MM.1S (cell line): ENCODE data around the gene GSG1L.

ENCODE experiments used
- DNase-seq: peaks from one replicate; pipeline ENCODE4 v3.0.0-alpha.2; 2015
- H2AFZ ChIP-seq: fragments of 300-600 bp; sonication (generic); 2 replicates; pipeline ENCODE4 v1.6.0; 2016; ENCODE audit warnings: antibody characterized with exemption, low read length
- H3F3A ChIP-seq: fragments of 300-600 bp; sonication (generic); 2 replicates; pipeline ENCODE4 v1.6.1; 2016; ENCODE audit warnings: mild to moderate bottlenecking, antibody characterized with exemption, low read length, moderate library complexity, mixed read lengths; ENCODE audit not compliant: insufficient read depth
- H3K27ac ChIP-seq: fragments of 300-600 bp; sonication (generic); 2 replicates; pipeline ENCODE4 v1.5.1; 2016; ENCODE audit warnings: mild to moderate bottlenecking, low read length
- H3K27me3 ChIP-seq: fragments of 300-600 bp; sonication (generic); replicated peaks from 2 replicates; pipeline ENCODE4 v1.6.0; 2016; ENCODE audit warnings: low read length; ENCODE audit not compliant: insufficient read depth
- H3K36me3 ChIP-seq: fragments of 300-600 bp; sonication (generic); replicated peaks from 2 replicates; pipeline ENCODE4 v1.6.1; 2016; ENCODE audit warnings: mild to moderate bottlenecking, low read length, mixed read lengths; ENCODE audit not compliant: insufficient read depth
- H3K4me1 ChIP-seq: fragments of 300-600 bp; sonication (generic); 2 replicates; pipeline ENCODE4 v1.6.1; 2016; ENCODE audit warnings: low read length, mixed read lengths
- H3K4me2 ChIP-seq: fragments of 300-600 bp; sonication (generic); 2 replicates; pipeline ENCODE4 v1.6.0; 2016; ENCODE audit warnings: low read depth, low read length
- H3K4me3 ChIP-seq: fragments of 300-600 bp; sonication (generic); 2 replicates; pipeline ENCODE4 v1.5.1; 2016; ENCODE audit warnings: low read length, mixed read lengths
- H3K79me2 ChIP-seq: fragments of 300-600 bp; sonication (generic); 2 replicates; pipeline ENCODE4 v1.6.1; 2016; ENCODE audit warnings: mixed run types, low read length, mixed read lengths
- H3K9ac ChIP-seq: fragments of 300-600 bp; sonication (generic); 2 replicates; pipeline ENCODE4 v1.6.1; 2016; ENCODE audit warnings: low read length, mixed read lengths
- H3K9me2 ChIP-seq: fragments of 300-600 bp; sonication (generic); replicated peaks from 2 replicates; pipeline ENCODE4 v1.6.1; 2016; ENCODE audit warnings: mild to moderate bottlenecking, low read length, mixed read lengths; ENCODE audit not compliant: insufficient read depth
- H3K9me3 ChIP-seq: fragments of 300-600 bp; sonication (generic); replicated peaks from 2 replicates; pipeline ENCODE4 v1.6.1; 2016; ENCODE audit warnings: mild to moderate bottlenecking, low read length, mixed read lengths; ENCODE audit not compliant: insufficient read depth
- H4K20me1 ChIP-seq: fragments of 300-600 bp; sonication (generic); 2 replicates; pipeline ENCODE4 v1.6.1; 2016; ENCODE audit warnings: mild to moderate bottlenecking, low read length, moderate library complexity, mixed read lengths; ENCODE audit not compliant: insufficient read depth
- EZH2 ChIP-seq: fragments of 300-600 bp; sonication (generic); optimal IDR thresholded peaks from 2 replicates; pipeline ENCODE3; 2017; ENCODE audit warnings: low read depth, mild to moderate bottlenecking, antibody characterized with exemption, low read length, mixed read lengths
- EZH2phosphoT487 ChIP-seq: fragments of 300-600 bp; sonication (generic); IDR thresholded peaks from 2 replicates; pipeline ENCODE4 v1.6.1; 2018; ENCODE audit warnings: antibody characterized with exemption, low read length
- TF ChIP-seq, protein P1 (sequence below): fragments of 300-600 bp; sonication (generic); IDR thresholded peaks from 2 replicates; pipeline ENCODE4 v1.5.1; 2016; ENCODE audit warnings: antibody characterized with exemption, low read length, mixed read lengths

GSG1L gene

GRCh38 chr16:27824786-27825185, 238.7 kb downstream of the GSG1L start:
- Histone ChIP-seq H4K20me1 (no peaks in the 10 kb centered on the region), H3K27ac (no peak overlapping the region), H3K9ac (no peak overlapping the region), H3K9me3 (no peaks in the 10 kb centered on the region), H3K4me2 (no peak overlapping the region), H3K4me1 (no peaks in the 10 kb centered on the region), H3K4me3 (no peak overlapping the region), H3K79me2 (no peaks in the 10 kb centered on the region), H3K36me3 (no peaks in the 10 kb centered on the region), H3K27me3 (peaks cover 30% of the 10 kb centered on the region), H3F3A (no peaks in the 10 kb centered on the region), H2AFZ (no peak overlapping the region), H3K9me2 (no peaks in the 10 kb centered on the region)
- TF ChIP-seq EZH2 (no peak), EZH2phosphoT487 (no peak)
- TF ChIP-seq, protein P1, sequence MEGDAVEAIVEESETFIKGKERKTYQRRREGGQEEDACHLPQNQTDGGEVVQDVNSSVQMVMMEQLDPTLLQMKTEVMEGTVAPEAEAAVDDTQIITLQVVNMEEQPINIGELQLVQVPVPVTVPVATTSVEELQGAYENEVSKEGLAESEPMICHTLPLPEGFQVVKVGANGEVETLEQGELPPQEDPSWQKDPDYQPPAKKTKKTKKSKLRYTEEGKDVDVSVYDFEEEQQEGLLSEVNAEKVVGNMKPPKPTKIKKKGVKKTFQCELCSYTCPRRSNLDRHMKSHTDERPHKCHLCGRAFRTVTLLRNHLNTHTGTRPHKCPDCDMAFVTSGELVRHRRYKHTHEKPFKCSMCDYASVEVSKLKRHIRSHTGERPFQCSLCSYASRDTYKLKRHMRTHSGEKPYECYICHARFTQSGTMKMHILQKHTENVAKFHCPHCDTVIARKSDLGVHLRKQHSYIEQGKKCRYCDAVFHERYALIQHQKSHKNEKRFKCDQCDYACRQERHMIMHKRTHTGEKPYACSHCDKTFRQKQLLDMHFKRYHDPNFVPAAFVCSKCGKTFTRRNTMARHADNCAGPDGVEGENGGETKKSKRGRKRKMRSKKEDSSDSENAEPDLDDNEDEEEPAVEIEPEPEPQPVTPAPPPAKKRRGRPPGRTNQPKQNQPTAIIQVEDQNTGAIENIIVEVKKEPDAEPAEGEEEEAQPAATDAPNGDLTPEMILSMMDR: no peak
- DNase-seq: no peak

DNA sequence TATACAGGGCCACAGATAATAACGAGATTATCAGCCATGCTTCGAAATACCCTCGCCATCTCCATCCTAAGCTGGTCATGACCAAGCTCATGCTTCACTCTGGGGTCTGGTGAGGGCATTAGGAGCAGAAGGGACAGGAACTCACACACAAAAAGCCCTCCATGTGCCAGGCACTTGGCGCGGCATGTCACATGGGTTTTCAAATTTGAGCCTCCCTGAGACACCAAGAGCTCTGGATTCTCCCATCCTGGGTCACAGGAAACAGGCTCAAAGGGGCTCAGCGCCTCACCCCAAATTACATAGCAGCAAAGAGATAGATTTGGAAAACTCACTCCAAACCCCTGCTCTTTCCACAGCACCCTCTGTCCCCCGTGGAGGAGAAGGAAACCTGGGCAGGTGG, 239.5 kb downstream of the GSG1L start:
- no peak overlapping the region for H3K9ac ChIP-seq
- H4K20me1 ChIP-seq: no peaks in the 10 kb centered on the region
- no peak overlapping the region for H3K4me3 ChIP-seq
- no peaks in the 10 kb centered on the region for H3K9me2 ChIP-seq
- no peak overlapping the region for H3K27ac ChIP-seq
- DNase-seq: no peak
- H3K27me3 ChIP-seq: peaks cover 38% of the 10 kb centered on the region
- H3K36me3 ChIP-seq: no peaks in the 10 kb centered on the region
- no peak overlapping the region for H3K4me2 ChIP-seq
- no peaks in the 10 kb centered on the region for H3K4me1 ChIP-seq
- H3K9me3 ChIP-seq: no peaks in the 10 kb centered on the region
- H3K79me2 ChIP-seq: no peaks in the 10 kb centered on the region
- no peak overlapping the region for H2AFZ ChIP-seq
- TF ChIP-seq EZH2phosphoT487 (no peak), EZH2 (no peak)
- TF ChIP-seq, protein P1: no peak
- H3F3A ChIP-seq: no peaks in the 10 kb centered on the region

GRCh38 chr16:27823421-27823820, 240.1 kb downstream of the GSG1L start:
- TF ChIP-seq, protein P1: no peak
- TF ChIP-seq EZH2 (no peak), EZH2phosphoT487 (no peak)
- DNase-seq: no peak
- H2AFZ ChIP-seq: no peak overlapping the region

More at GRCh38 chr16:27823421-27823820, 240.1 kb downstream of the GSG1L start:
- no peaks in the 10 kb centered on the region for H3K9me3 ChIP-seq
- no peaks in the 10 kb centered on the region for H3K9me2 ChIP-seq
- H3K9ac ChIP-seq: no peak overlapping the region
- H3K79me2 ChIP-seq: no peaks in the 10 kb centered on the region
- H4K20me1 ChIP-seq: no peaks in the 10 kb centered on the region
- H3K27me3 ChIP-seq: peaks cover 44% of the 10 kb centered on the region
- no peak overlapping the region for H3K4me2 ChIP-seq
- no peaks in the 10 kb centered on the region for H3F3A ChIP-seq
- H3K36me3 ChIP-seq: no peaks in the 10 kb centered on the region
- H3K4me1 ChIP-seq: no peaks in the 10 kb centered on the region
- H3K4me3 ChIP-seq: no peak overlapping the region
- H3K27ac ChIP-seq: no peak overlapping the region
